Nephron (organoid): ENCODE data around the gene LRRC43.

Experiments
- H3K27ac Mint-ChIP-seq, 3 experiments: 2 replicates each; pipeline ENCODE4 v1.8.0; 2020; ENCODE audit warnings: mixed read lengths in 3 of 3, mild to moderate bottlenecking in 2 of 3, moderate library complexity in 1 of 3
- H3K27me3 Mint-ChIP-seq: 2 replicates; pipeline ENCODE4 v1.8.0; 2021; ENCODE audit warnings: low read depth, mild to moderate bottlenecking, moderate library complexity, mixed read lengths
- H3K36me3 Mint-ChIP-seq: 2 replicates; pipeline ENCODE4 v1.8.0; 2020; ENCODE audit warnings: low read depth, mixed read lengths
- H3K4me1 Mint-ChIP-seq: 2 replicates; pipeline ENCODE4 v1.8.0; 2020; ENCODE audit warnings: mixed read lengths
- H3K4me3 Mint-ChIP-seq, 3 experiments: 2 replicates each; pipeline ENCODE4 v1.8.0; 2020; ENCODE audit warnings: mild to moderate bottlenecking in 3 of 3, mixed read lengths in 3 of 3, moderate library complexity in 2 of 3
- H3K9me3 Mint-ChIP-seq: 2 replicates; pipeline ENCODE4 v1.8.0; 2020; ENCODE audit warnings: mixed read lengths
- TF ChIP-seq, protein P1 (sequence below), 3 experiments: fragments of 200-600 bp; sonication (generic); IDR thresholded peaks; one replicate each; pipeline ENCODE4 v1.5.0; 2021; ENCODE audit warnings: antibody characterized with exemption in 3 of 3; ENCODE audit not compliant: unreplicated experiment in 3 of 3

LRRC43 gene, protein sequence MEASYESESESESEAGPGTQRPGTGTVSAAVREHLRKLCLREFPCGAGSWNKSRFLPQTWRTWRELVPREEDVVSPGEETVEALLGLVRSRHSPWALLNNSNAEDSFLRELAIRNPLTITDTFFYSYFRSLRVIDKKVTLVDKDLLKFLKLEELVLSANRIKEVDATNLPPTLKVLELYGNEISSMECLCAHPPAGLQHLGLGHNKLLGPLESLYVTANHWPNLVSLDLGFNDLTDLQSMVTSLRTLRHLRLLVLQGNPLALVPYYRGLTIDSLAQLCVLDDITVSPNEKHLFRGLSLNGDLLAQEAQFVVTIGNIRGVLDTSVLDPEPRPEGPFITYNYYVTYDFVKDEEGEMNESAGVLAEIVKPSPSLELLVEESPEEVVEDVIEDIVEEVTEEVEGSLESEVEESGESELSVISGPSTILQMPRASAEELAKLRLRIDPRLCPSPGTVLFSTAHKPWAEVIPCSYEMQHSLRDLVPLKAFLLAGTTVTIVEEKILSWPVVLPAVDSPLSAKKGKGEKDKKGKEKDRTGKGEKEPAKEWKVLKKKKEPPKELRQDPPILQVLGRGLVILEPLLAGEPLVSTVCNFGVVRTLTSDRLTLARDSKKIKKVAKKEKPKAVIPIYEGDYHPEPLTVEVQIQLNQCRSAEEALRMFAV

DNA sequence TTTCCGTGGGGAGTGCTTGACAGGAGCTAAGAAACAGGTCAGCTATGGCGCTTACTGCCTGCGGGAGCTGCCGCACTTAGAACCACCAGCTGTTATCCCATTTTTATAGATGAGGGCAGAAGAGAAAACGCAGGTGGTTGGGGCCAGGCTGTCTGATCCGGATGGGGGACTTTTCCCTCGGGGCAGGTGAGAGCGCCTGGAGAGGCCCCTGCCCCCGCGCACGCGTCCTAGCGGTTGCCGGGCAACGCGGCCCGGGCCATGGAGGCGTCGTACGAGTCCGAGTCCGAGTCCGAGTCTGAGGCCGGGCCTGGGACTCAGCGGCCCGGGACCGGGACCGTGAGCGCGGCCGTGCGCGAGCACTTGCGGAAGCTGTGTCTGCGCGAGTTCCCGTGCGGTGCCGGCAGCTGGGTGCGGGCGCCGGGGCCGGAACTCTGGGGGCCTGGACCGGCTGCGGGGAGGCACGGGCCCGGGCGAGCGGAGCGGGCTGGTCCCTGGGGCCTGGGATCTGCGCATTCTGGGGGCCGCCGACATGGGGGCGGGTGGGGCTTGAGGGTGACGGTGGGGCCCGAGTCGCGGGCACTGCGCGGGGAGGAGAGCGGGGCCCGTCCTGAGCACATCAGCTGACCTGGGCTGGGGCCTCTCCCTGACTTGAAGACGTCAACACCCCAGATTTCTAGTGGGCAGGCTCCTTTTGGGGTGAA lies at the start of gene LRRC43:
Gene LRRC43 (plus strand): TSS at position 237 of the 701 bp plus-strand sequence. CDS start 22 bp downstream, at position 259.
- TF ChIP-seq, protein P1, sequence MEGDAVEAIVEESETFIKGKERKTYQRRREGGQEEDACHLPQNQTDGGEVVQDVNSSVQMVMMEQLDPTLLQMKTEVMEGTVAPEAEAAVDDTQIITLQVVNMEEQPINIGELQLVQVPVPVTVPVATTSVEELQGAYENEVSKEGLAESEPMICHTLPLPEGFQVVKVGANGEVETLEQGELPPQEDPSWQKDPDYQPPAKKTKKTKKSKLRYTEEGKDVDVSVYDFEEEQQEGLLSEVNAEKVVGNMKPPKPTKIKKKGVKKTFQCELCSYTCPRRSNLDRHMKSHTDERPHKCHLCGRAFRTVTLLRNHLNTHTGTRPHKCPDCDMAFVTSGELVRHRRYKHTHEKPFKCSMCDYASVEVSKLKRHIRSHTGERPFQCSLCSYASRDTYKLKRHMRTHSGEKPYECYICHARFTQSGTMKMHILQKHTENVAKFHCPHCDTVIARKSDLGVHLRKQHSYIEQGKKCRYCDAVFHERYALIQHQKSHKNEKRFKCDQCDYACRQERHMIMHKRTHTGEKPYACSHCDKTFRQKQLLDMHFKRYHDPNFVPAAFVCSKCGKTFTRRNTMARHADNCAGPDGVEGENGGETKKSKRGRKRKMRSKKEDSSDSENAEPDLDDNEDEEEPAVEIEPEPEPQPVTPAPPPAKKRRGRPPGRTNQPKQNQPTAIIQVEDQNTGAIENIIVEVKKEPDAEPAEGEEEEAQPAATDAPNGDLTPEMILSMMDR (IDR thresholded peaks at IDR 0.05; ENCODE audit: unreplicated experiment in 3 of 3), result no peak
- H3K27me3 Mint-ChIP-seq, result peaks cover 16% of the 10 kb centered on the region
- H3K27ac Mint-ChIP-seq, result peak within 1 kb of the TSS in 2 of 3 experiments; percentile 27 to 44
- no peaks in the 10 kb centered on the region for H3K9me3 Mint-ChIP-seq
- H3K4me1 Mint-ChIP-seq, result no peaks in the 10 kb centered on the region
- H3K36me3 Mint-ChIP-seq, result no peaks in the 10 kb centered on the region
- peak within 1 kb of the TSS; percentile 81 to 89 (median 88) for H3K4me3 Mint-ChIP-seq

DNA sequence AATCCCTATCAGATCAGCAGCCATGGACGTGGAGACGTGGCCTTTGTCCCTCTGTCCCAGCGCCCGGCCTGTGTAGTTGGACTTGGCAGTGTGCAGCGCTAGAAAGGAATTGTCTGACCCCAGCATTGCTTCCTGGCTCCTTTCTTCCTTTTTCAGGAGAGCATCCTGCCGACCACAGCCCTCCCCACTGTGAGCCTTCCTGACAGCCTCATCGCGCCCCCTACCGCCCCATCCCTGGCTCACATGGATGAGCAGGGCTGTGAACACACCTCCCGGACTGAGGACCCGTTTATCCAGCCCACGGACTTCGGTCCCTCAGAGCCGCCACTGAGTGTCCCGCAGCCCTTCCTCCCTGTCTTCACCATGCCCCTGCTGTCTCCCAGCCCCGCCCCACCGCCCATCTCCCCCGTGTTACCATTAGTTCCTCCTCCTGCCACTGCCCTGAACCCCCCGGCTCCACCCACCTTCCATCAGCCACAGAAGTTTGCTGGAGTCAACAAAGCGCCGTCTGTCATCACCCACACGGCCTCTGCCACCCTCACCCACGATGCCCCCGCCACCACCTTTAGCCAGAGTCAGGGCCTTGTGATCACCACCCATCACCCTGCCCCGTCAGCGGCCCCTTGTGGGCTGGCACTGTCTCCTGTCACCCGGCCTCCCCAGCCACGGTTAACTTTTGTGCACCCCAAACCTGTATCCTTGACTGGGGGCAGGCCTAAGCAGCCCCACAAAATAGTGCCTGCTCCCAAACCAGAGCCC lies 49.6 kb upstream of the LRRC43 start:
- Mint-ChIP-seq H3K9me3 (no peaks in the 10 kb centered on the region), H3K4me1 (no peaks in the 10 kb centered on the region), H3K27me3 (no peaks in the 10 kb centered on the region), H3K36me3 (peaks cover 29% of the 10 kb centered on the region), H3K4me3 (no peak overlapping the region), H3K27ac (peak overlapping the region in 2 of 3 experiments; percentile 22 to 72)
- TF ChIP-seq, protein P1 (IDR thresholded peaks at IDR 0.05; ENCODE audit: unreplicated experiment in 3 of 3), result no peak

DNA sequence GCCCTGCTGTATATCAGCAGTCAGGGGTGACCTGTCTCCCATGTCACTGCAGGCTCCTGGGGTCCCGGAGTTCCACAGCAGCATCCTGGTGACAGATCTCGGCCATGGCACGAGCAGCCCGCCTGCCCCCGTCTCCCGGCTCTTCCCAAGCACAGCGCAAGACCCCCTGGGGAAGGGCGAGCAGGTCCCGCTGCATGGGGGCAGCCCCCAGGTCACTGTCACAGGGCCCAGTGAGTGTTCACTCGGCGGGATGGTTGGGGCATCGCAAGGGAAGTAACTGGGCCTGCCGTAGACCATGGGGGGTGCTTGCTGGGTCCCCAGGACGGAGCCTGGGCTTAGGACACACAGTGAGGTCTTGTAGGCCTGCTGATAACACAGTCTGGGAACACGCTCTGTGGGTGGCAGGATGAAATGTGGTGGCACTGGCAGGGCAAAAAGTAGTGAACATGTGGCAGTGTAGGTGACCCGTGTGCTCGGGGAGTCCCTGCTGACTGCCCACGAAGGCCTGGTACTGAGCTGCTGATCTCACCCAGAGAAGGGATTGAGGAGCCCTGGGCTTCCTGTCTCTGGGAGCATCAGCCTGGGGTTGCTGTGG lies 47.4 kb upstream of the LRRC43 start:
- Mint-ChIP-seq H3K4me1 (no peaks in the 10 kb centered on the region), H3K4me3 (no peak overlapping the region), H3K36me3 (peaks cover 33% of the 10 kb centered on the region), H3K9me3 (no peaks in the 10 kb centered on the region), H3K27ac (no peak overlapping the region), H3K27me3 (peaks cover 3% of the 10 kb centered on the region)
- TF ChIP-seq, protein P1 (IDR thresholded peaks at IDR 0.05; ENCODE audit: unreplicated experiment in 3 of 3), result no peak

DNA sequence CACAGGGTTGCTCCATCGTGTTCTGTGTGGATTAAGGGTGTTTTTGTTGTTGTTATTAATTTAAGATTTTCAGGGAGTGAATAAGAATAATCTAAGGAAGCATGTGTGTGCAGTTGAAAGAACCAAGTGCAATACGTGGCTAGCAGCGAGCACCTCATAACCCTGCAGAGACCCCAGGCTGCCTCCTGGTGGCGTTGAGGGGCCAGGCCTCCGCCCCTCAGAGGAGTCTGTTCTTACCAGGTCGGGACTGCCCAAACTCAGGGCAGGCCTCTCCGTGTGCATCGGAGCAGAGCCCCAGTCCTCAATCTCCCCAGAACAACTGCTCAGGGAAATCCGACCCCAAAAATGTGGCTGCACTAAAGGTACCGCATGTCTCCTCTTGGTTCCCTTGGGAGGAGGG lies 45.7 kb upstream of the LRRC43 start:
- Mint-ChIP-seq H3K36me3 (peaks cover 44% of the 10 kb centered on the region), H3K27ac (no peak overlapping the region), H3K27me3 (peaks cover 3% of the 10 kb centered on the region), H3K9me3 (no peaks in the 10 kb centered on the region), H3K4me1 (no peaks in the 10 kb centered on the region), H3K4me3 (no peak overlapping the region)
- TF ChIP-seq, protein P1 (IDR thresholded peaks at IDR 0.05; ENCODE audit: unreplicated experiment in 3 of 3), result peak in 1 of 3 experiments; percentile 25

DNA sequence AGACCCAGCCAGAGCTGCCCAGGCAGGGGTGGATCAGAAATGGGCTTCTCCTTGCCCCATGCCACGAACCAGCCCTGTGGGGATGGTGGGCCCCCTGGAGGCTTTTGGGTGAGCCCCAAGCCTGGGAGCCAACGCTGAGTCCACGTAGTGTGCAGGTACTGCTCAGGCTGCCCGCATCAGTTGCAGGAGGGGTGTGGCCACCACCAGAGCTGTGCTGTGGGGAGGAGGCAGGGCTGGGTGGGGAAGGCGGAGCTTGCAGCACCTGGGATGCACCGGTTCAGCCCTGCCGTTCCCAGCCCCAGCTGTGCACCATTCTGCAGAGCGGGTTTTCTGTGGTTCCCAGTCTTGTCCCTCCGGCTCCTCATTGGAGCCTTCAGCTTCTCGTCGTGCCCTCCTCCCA lies 45.2 kb upstream of the LRRC43 start:
- Mint-ChIP-seq H3K9me3 (no peaks in the 10 kb centered on the region), H3K36me3 (peaks cover 48% of the 10 kb centered on the region), H3K27ac (no peak overlapping the region), H3K4me3 (no peak overlapping the region), H3K4me1 (no peaks in the 10 kb centered on the region), H3K27me3 (peaks cover 3% of the 10 kb centered on the region)
- TF ChIP-seq, protein P1 (IDR thresholded peaks at IDR 0.05; ENCODE audit: unreplicated experiment in 3 of 3), result no peak
